H54 (cell line): ENCODE data around the gene RPL5.
"Not testable (repeated sequence)": the region's sequence is repeated elsewhere in the genome, so short reads cannot be mapped to it uniquely, and the experiment has no call there.

Experiments
- DNase-seq: peaks from one replicate; pipeline ENCODE4 v3.0.0; 2011; ENCODE audit warnings: low spot score, mixed read lengths; ENCODE audit not compliant: insufficient read length
- FAIRE-seq: peaks from 3 replicates; lab custom pipeline; 2011; peaks lifted over from hg19 to GRCh38; lab: Jason Lieb, UNC
- POLR2A ChIP-seq: IDR thresholded peaks from 2 replicates; pipeline ENCODE4 v1.6.1; 2011; ENCODE audit warnings: low read depth, mild to moderate bottlenecking, low read length

The RPL5 gene

GRCh38 chr1:92831762-92832536 lies at the start of gene RPL5:
TSS of gene RPL5 (plus strand) at chr1:92832040. CDS start at chr1:92832115, 75 bp downstream.
- FAIRE-seq (peak; percentile 92), DNase-seq (peak; percentile 78)
- TF ChIP-seq POLR2A: peak; percentile 95

GRCh38 chr1:92783550-92783949 lies 48.3 kb upstream of the RPL5 start:
- DNase-seq, FAIRE-seq: not testable (repeated sequence)

GRCh38 chr1:92784021-92784638 lies 47.7 kb upstream of the RPL5 start:
- no peak for TF ChIP-seq POLR2A
- DNase-seq: peak; percentile 33
- FAIRE-seq: peak; percentile 86

- DNase-seq (peak; percentile 68), FAIRE-seq (peak; percentile 82)
- TF ChIP-seq POLR2A: peak; percentile 66
Observed at GRCh38 chr1:92784639-92785500, 47.0 kb upstream of the RPL5 start, which contains the start of gene EVI5. TSS of gene EVI5 (minus strand) at chr1:92785108. CDS start at chr1:92736546, 48,562 bp downstream.

GRCh38 chr1:92786111-92786901 lies 45.5 kb upstream of the RPL5 start:
- FAIRE-seq (no peak), DNase-seq (no peak)
- no peak for TF ChIP-seq POLR2A

GRCh38 chr1:92790081-92790480 lies 41.8 kb upstream of the RPL5 start:
- FAIRE-seq (no peak), DNase-seq (no peak)
- no peak for TF ChIP-seq POLR2A

GRCh38 chr1:92790867-92791266 lies 41.0 kb upstream of the RPL5 start:
- DNase-seq: no peak
- TF ChIP-seq POLR2A: no peak
- no peak for FAIRE-seq

- no peak for TF ChIP-seq POLR2A
- DNase-seq (no peak), FAIRE-seq (no peak)
Observed at GRCh38 chr1:92791487-92792066, 40.3 kb upstream of the RPL5 start.

- TF ChIP-seq POLR2A: no peak
- no peak for DNase-seq
- FAIRE-seq: peak; percentile 20
Observed at GRCh38 chr1:92792340-92792782, 39.5 kb upstream of the RPL5 start.

GRCh38 chr1:92795166-92795565 lies 36.7 kb upstream of the RPL5 start:
- DNase-seq: no peak
- FAIRE-seq: no peak

GRCh38 chr1:92797297-92797696 lies 34.5 kb upstream of the RPL5 start:
- no peak for TF ChIP-seq POLR2A
- DNase-seq: no peak
- FAIRE-seq: no peak

More at GRCh38 chr1:92795166-92795565, 36.7 kb upstream of the RPL5 start:
- TF ChIP-seq POLR2A: no peak

GRCh38 chr1:92797961-92798360 lies 33.9 kb upstream of the RPL5 start:
- DNase-seq (no peak), FAIRE-seq (no peak)
- no peak for TF ChIP-seq POLR2A
